Measurements from ENCODE around the gene GRM8. TPM values are rescaled to one million over a fixed set of nuclear protein-coding genes. Genes with fewer than 3 reads are reported as not detected.
A peak's percentile ranks its signal among the peaks of the same experiment; 100 is the strongest.
"Not testable (repeated sequence)": the region's sequence is repeated elsewhere in the genome, so short reads cannot be mapped to it uniquely, and the experiment has no call there.

GRM8 gene
- total RNA-seq, 2 donors from 2014 or later, result not detected

- Mint-ChIP-seq H3K9me3 (peaks cover 15 to 16% of the 10 kb centered on the region in 2 donors), H3K27ac (no peak overlapping the region), H3K36me3 (no peaks in the 10 kb centered on the region)
- ATAC-seq (no peak), DNase-seq (ENCODE audit: low spot score in 2 of 2) (no peak)
Measured at GRCh38 chr7:126715076-126715475, 537.7 kb downstream of the GRM8 start.

GRCh38 chr7:126702242-126703016 lies 550.3 kb downstream of the GRM8 start:
- ATAC-seq, result no peak
- Mint-ChIP-seq H3K27ac (no peak overlapping the region), H3K9me3 (peaks cover 13% of the 10 kb centered on the region in 2 donors), H3K36me3 (no peaks in the 10 kb centered on the region)
- no peak for DNase-seq (ENCODE audit: low spot score in 2 of 2)

DNA sequence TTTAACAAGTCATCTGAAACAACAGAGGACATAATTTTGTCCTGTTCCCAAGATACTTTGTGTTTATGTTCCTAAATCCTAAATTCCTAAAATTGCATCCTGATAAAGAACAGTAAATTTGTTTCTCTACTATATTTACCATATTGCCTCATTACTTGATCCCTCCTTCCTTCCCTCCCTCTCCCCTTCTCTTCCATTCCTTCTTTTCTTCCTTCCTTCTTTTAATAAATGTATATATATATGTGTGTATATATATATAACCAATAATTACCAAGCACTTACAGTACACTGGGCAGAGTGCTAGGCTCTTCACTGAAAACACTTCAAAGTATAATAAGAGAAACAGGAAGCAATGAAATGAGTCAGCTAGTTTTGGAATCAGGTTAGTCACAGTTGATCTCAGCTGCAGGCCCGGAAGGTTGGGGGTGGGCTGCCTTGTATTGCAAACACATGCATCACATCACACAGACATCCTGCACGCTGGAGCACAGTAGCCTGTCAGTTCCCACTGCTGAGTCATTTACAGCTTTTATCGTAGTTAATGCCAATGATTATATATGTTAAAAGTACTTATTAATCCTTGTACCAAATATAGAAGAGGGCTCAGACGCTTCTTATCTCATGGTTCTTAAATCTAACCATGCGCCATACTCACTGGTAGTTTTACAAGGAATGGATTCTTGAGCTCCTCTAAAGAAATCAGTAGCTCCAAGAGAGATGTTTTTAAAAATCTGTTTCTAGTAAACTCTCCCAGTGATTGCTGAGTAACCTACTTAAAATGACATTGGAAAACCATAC lies 551.7 kb downstream of the GRM8 start:
- Mint-ChIP-seq H3K9me3 (peaks cover 11 to 12% of the 10 kb centered on the region in 2 donors), H3K36me3 (no peaks in the 10 kb centered on the region), H3K27ac (no peak overlapping the region)
- DNase-seq (ENCODE audit: low spot score in 2 of 2) (peak in 1 of 2 donors; percentile 35), ATAC-seq (peak; percentile 39 to 100)

DNA sequence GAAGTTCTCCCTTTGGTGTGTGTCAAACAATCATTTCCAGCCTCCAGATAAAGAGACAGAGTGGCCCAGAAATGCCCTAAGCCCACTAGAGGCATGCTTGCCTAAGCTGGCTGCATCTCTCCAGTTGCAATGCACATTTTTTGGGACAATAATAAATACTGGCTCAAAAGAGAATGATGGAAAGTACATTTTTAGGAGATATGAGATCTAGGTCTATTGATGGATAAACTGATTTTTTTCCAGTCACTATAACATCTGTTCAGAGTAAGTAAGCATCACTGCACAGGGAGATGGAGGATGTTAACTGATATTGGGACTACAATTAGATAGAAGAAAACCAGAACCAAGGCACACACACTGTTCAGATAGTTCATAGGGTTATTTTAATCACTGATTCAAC lies 553.0 kb downstream of the GRM8 start:
- Mint-ChIP-seq H3K9me3 (peaks cover 11 to 16% of the 10 kb centered on the region in 2 donors), H3K27ac (no peak overlapping the region), H3K36me3 (no peaks in the 10 kb centered on the region)
- no peak for DNase-seq (ENCODE audit: low spot score in 2 of 2)
- ATAC-seq, result no peak

- ATAC-seq (no peak), DNase-seq (ENCODE audit: low spot score in 2 of 2) (no peak)
- Mint-ChIP-seq H3K36me3 (no peaks in the 10 kb centered on the region), H3K9me3 (peaks cover 7 to 15% of the 10 kb centered on the region in 2 donors), H3K27ac (no peak overlapping the region)
Measured at GRCh38 chr7:126698909-126699308, 553.8 kb downstream of the GRM8 start.

- H3K27ac Mint-ChIP-seq, result no peak overlapping the region
- H3K36me3 Mint-ChIP-seq, result no peaks in the 10 kb centered on the region
- DNase-seq (ENCODE audit: low spot score in 2 of 2) (no peak), ATAC-seq (no peak)
- peaks cover 5 to 12% of the 10 kb centered on the region in 2 donors for H3K9me3 Mint-ChIP-seq
Measured at GRCh38 chr7:126698446-126698845, 554.3 kb downstream of the GRM8 start.

DNA sequence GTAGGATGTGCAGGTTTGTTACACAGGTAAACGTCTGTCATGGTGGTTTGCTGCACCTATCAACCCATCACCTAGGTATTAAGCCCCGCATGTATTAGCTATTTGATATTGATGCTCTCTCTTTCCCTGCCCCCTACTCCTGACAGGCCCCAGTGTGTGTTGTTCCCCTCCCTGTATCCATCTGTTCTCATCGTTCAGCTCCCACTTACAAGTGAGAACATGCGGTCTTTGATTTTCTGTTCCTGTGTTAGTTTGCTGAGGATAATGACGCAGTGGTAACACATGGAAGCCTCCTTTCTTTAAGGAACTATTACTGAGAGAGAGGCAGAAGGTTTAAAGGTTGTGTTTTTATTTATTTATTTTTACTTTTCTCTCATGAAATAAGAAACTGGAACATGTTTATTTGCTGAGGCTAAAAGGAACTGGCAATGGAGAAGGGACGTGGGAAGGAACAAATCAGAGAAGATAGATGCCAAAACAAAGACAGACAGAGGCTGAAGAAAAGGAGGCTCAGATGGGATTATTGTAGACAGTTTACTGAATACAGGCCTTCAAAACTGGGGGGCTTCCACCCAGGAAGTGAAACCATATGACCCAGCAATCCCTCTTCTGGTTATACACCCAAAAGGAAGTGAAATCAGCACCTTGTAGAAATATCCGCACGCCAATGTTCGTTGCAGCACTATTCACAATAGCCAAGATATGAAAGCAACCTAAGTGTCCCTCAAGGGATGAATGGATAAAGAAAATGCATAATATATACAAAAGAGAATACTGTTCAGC lies 556.3 kb downstream of the GRM8 start:
- DNase-seq (ENCODE audit: low spot score in 2 of 2) (no peak), ATAC-seq (no peak)
- H3K36me3 Mint-ChIP-seq, result no peaks in the 10 kb centered on the region
- peaks cover 0 to 4% of the 10 kb centered on the region in 2 donors for H3K9me3 Mint-ChIP-seq
- H3K27ac Mint-ChIP-seq, result no peak overlapping the region

DNA sequence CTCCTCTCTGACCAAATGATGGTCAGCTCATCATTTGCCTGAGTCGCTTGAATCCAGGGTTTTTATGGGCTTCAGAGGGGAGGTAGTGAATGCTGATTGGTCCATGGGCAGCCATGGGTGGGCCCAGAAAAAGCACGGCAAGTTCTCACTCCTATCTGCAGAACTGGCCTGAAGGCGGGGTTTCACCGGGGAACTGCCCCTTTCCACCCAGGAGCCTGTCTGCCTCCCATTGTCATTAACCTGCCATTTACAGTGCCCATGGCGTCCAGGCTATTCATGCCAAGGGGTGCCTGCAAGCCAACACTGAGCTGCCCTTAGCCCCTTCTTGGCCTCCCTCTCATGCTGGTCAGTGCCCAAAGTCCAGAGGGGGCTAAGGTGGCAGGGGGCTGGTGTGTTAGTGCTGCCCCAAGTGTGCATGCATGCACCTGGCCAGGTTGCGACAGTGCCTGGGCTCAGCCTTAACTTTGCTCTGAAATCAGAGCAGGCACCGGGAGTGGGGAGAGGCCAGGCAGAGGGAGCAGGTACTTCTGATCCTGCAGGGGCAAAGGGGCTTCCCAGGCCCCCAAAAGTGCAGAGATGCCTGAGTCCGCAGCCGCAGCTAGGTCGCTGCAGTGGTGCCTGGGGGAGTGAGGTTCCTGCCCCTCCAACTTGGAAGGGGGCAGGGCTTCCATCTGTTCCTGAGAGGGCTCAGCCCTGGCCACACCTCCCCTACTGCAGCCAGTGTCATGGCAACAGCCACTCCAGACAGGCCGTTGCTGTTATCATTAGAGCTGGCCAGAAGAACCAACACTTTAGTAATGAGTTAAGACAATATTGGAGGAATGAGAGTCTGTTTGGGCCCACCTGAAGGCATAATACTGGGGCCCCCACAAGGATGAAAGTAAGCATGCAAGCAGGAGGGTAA lies 561.6 kb downstream of the GRM8 start:
- H3K9me3 Mint-ChIP-seq, result peaks cover 0 to 4% of the 10 kb centered on the region in 2 donors
- no peaks in the 10 kb centered on the region for H3K36me3 Mint-ChIP-seq
- H3K27ac Mint-ChIP-seq, result no peak overlapping the region
- no peak for DNase-seq (ENCODE audit: low spot score in 2 of 2)
- ATAC-seq, result no peak

- no peak overlapping the region for H3K27ac Mint-ChIP-seq
- H3K9me3 Mint-ChIP-seq, result no peaks in the 10 kb centered on the region
- H3K36me3 Mint-ChIP-seq, result no peaks in the 10 kb centered on the region
- DNase-seq (ENCODE audit: low spot score in 2 of 2), result no peak
- no peak for ATAC-seq
Measured at GRCh38 chr7:126690104-126690503, 562.6 kb downstream of the GRM8 start.

DNA sequence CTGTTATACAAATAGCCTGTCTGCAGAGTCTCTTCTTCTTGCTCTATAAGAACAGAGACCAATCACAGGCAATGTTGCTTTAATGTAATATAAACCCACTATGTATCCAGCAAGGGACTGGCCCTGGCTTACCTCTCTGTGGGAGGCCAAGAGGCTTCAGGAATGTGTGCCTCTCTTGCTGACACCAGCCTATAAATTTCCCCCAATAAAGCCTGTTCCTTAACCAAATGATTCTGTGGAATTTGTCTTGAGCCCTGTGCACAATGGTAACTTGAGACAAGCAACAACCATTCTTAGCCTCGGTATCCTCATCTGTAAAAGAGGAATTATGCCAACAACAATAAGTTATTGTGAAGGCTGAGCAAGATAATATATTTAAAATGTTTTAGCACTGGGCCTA lies 563.7 kb downstream of the GRM8 start:
- Mint-ChIP-seq H3K27ac (no peak overlapping the region), H3K36me3 (no peaks in the 10 kb centered on the region), H3K9me3 (no peaks in the 10 kb centered on the region)
- DNase-seq (ENCODE audit: low spot score in 2 of 2), result no peak
- no peak for ATAC-seq

DNA sequence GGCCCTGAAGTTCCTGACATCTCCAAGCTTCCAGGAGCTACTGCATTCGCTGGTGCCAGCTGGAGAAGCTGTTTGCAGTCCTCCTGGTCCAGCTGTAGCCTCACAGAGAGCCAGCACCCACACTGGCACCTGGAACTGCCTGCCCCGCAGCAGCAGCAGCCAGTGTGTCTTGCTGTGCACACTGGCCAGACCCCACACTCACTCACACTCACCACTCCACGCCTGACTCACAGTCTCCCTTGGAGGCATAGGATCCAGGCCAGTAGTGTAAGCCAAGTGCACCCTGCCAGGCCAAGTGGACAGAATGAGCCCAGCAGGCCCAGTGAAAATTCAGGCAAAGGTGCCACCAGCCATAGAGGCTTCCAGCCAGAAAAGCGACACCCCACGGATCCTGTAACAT lies 566.3 kb downstream of the GRM8 start:
- no peak for ATAC-seq
- H3K27ac Mint-ChIP-seq, result no peak overlapping the region
- no peaks in the 10 kb centered on the region for H3K36me3 Mint-ChIP-seq
- no peak for DNase-seq (ENCODE audit: low spot score in 2 of 2)
- H3K9me3 Mint-ChIP-seq, result no peaks in the 10 kb centered on the region

DNA sequence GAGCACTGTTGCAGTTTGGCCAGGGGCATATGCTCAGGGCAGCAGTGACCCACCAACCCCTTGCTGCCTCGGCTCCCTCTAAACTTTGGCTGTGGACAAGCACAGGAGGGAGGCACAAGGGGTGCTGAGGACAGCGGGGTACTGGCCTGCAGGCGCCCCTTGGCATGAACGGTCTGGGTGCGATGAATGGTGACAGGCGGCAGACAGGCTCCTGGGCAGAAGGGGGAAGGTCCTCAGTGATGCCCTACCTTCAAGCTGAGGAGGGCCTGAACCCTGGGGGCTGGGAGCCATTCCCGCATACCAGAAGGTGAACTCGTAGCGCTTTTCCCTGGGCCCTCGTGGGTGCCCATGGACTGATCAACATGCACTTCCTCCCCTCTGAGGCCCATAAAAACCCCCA lies 567.1 kb downstream of the GRM8 start:
- ATAC-seq (no peak), DNase-seq (ENCODE audit: low spot score in 2 of 2) (no peak)
- Mint-ChIP-seq H3K27ac (no peak overlapping the region), H3K9me3 (no peaks in the 10 kb centered on the region), H3K36me3 (no peaks in the 10 kb centered on the region)

- DNase-seq (ENCODE audit: low spot score in 2 of 2), result no peak
- Mint-ChIP-seq H3K27ac (no peak overlapping the region), H3K36me3 (no peaks in the 10 kb centered on the region), H3K9me3 (no peaks in the 10 kb centered on the region)
- ATAC-seq, result no peak
Measured at GRCh38 chr7:126685018-126685573, 567.6 kb downstream of the GRM8 start.

GRCh38 chr7:126682176-126682575 lies 570.6 kb downstream of the GRM8 start:
- ATAC-seq (no peak), DNase-seq (ENCODE audit: low spot score in 2 of 2) (no peak)
- H3K27ac Mint-ChIP-seq, result no peak overlapping the region
- H3K36me3 Mint-ChIP-seq, result no peaks in the 10 kb centered on the region
- H3K9me3 Mint-ChIP-seq, result no peaks in the 10 kb centered on the region

GRCh38 chr7:126668762-126669161 lies 584.0 kb downstream of the GRM8 start:
- peaks cover 9 to 18% of the 10 kb centered on the region in 2 donors for H3K9me3 Mint-ChIP-seq
- not testable (repeated sequence) for H3K36me3 Mint-ChIP-seq; DNase-seq (ENCODE audit: low spot score in 2 of 2); ATAC-seq; H3K27ac Mint-ChIP-seq

GRCh38 chr7:126668367-126668752 lies 584.4 kb downstream of the GRM8 start:
- no peak for ATAC-seq
- no peak for DNase-seq (ENCODE audit: low spot score in 2 of 2)
- H3K36me3 Mint-ChIP-seq, result no peaks in the 10 kb centered on the region
- H3K27ac Mint-ChIP-seq, result no peak overlapping the region
- H3K9me3 Mint-ChIP-seq, result peaks cover 9 to 18% of the 10 kb centered on the region in 2 donors

All from activated naive CD4-positive, alpha-beta T cell treated with anti-CD3 and anti-CD28 coated beads, Interleukin-2, amount 50 U/mL, for 72 hours (primary cell).